ENCODE measurements around the gene DTD1. TPM values are rescaled to one million over a fixed set of nuclear protein-coding genes. Genes with fewer than 3 reads are reported as not detected.

The DTD1 gene
- total and polyA plus RNA-seq, 9 donors, result 11.9 to 22.9 (median 17.6) TPM

DNA sequence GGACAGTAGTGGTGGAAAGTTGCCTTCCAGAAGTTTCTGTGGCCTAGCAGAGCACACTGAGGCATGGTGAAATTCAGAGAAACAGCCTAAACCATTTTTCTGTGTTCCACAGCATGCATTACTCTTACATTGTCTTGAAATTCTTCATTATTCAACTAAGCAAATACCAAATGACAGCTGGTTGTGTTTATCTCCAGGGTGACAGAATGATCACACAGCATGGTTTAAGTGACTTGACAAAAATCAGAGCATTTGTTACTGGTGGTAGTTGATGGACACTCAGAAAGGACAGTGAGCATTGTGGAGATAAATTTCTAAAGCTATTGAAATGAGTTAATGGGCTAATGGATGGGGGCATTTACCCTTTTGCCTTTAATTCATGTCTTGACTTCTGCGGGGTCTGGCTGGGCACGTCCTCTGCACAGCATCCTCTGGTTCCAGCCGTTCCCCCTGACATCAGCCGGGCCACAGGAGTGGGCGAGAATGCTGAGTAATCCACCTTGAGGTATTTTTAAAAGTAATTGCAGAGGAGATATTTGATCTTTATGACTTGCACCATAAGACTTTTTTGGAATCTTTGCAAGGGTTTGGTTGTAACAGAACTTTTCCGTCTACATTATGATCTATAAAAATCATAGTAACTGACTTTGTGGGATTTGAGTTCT is 146.8 kb downstream of the DTD1 start:
- Histone ChIP-seq H3K27ac (ENCODE audit: low read length) (no peak overlapping the region), H3K36me3 (ENCODE audit: control insufficient read depth, insufficient read depth, low read length) (no peaks in the 10 kb centered on the region), H3K27me3 (ENCODE audit: control insufficient read depth, insufficient read depth, low read length) (no peaks in the 10 kb centered on the region), H3K4me3 (ENCODE audit: low read length) (no peak overlapping the region), H3K4me1 (ENCODE audit: control insufficient read depth, insufficient read depth, low read length) (peaks cover 7% of the 10 kb centered on the region), H3K9me3 (replicated peaks; ENCODE audit: control insufficient read depth, low read depth, low read length) (no peaks in the 10 kb centered on the region)
- no peak for DNase-seq
- 60% methylated on average over 1 of the region's 6 CpGs for WGBS (ENCODE audit: insufficient coverage)

DNA sequence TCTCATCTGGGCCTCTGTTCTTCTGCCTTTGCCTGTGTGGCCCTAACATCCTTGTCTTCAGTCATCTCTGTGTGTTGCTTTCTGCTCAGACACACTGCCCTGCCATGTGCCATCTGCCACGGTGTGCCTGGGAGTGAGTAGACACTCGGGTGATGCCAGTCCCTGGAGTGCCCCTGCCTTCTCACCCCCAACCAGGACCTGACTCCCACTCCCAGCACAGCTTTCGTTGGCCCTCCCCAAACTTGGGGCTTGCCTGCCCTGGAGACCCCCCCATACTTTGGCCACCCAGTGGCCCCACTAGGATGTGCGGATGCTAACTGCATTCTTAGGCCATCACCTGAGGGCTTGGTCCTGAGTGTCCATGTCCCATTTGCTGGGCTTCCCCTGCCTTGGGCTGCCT is 149.3 kb downstream of the DTD1 start:
- no peaks in the 10 kb centered on the region for H3K27me3 ChIP-seq (ENCODE audit: control insufficient read depth, insufficient read depth, low read length)
- peaks cover 10% of the 10 kb centered on the region for H3K4me1 ChIP-seq (ENCODE audit: control insufficient read depth, insufficient read depth, low read length)
- H3K9me3 ChIP-seq (replicated peaks; ENCODE audit: control insufficient read depth, low read depth, low read length), result no peaks in the 10 kb centered on the region
- no peak for DNase-seq
- 94% methylated on average over 4 of the region's 4 CpGs for WGBS (ENCODE audit: insufficient coverage)
- no peaks in the 10 kb centered on the region for H3K36me3 ChIP-seq (ENCODE audit: control insufficient read depth, insufficient read depth, low read length)
- H3K27ac ChIP-seq (ENCODE audit: low read length), result no peak overlapping the region
- H3K4me3 ChIP-seq (ENCODE audit: low read length), result no peak overlapping the region

DNA sequence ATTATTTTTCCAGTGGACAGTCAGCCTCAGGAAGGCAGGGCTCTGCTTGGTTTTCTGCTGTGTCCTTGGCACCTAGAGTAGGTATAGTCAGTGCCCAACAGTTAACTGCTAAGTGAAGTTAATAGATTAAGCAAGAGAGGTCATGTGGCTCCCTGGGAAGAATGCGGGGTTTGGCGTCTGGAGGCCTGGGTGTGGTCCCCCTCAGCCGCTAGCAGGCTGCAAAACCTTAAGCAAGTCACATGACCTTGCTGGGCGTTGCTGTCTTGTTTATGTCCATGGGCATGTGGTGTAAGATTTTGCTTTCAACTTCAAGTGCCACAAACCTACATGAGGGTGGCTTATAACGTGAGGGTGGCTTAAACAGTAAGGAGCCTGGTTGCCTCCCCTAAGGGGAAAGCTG is 150.2 kb downstream of the DTD1 start:
- no peak for DNase-seq
- H3K9me3 ChIP-seq (replicated peaks; ENCODE audit: control insufficient read depth, low read depth, low read length), result no peaks in the 10 kb centered on the region
- peaks cover 10% of the 10 kb centered on the region for H3K4me1 ChIP-seq (ENCODE audit: control insufficient read depth, insufficient read depth, low read length)
- H3K4me3 ChIP-seq (ENCODE audit: low read length), result no peak overlapping the region
- no peak overlapping the region for H3K27ac ChIP-seq (ENCODE audit: low read length)
- H3K36me3 ChIP-seq (ENCODE audit: control insufficient read depth, insufficient read depth, low read length), result no peaks in the 10 kb centered on the region
- WGBS (ENCODE audit: insufficient coverage), result 75% methylated on average over 2 of the region's 5 CpGs
- no peaks in the 10 kb centered on the region for H3K27me3 ChIP-seq (ENCODE audit: control insufficient read depth, insufficient read depth, low read length)

DNA sequence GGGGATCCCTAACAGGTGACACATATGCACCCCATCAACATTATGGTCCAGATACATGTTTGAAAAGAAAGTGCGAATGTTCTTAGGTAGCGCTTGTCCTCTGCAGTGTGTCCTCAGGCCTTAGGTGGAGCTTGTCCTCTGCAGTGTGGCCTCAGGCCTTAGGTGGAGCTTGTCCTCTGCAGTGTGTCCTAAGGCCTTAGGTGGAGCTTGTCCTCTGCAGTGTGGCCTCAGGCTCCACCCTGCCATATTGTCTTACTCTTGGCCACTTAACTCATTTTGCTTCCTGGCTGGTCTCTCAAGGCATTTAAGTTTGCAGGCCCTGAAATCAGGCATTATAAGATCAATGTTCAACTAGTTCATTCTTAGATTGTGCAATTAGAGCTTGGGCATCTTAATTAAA is 151.0 kb downstream of the DTD1 start:
- Histone ChIP-seq H3K27ac (ENCODE audit: low read length) (peak overlapping the region; percentile 42), H3K36me3 (ENCODE audit: control insufficient read depth, insufficient read depth, low read length) (no peaks in the 10 kb centered on the region), H3K4me3 (ENCODE audit: low read length) (no peak overlapping the region), H3K4me1 (ENCODE audit: control insufficient read depth, insufficient read depth, low read length) (peaks cover 10% of the 10 kb centered on the region), H3K27me3 (ENCODE audit: control insufficient read depth, insufficient read depth, low read length) (no peaks in the 10 kb centered on the region), H3K9me3 (replicated peaks; ENCODE audit: control insufficient read depth, low read depth, low read length) (no peaks in the 10 kb centered on the region)
- no peak for DNase-seq
- WGBS (ENCODE audit: insufficient coverage), result 100% methylated on average over 2 of the region's 2 CpGs

DNA sequence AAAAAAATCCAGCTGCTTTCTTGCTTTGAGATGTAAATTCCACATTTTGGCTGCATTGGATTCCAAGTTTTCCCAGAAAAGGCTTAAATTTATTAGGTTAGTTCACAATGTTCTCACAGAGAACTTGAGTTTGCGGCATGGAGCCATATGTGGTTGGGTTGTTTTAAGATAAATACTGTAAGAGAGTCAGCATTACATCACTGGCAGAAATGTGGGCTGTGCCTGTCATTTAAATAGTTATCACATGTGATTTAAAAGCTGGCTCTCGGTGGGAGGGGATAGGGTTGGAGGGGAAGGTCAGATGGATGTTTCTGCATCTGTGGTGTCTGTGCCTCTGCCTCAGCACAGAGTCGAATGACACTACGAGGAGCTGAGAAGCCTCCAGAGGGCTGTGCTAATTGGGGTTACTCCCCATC is 151.9 kb downstream of the DTD1 start:
- H3K36me3 ChIP-seq (ENCODE audit: control insufficient read depth, insufficient read depth, low read length), result peaks cover 6% of the 10 kb centered on the region
- no peaks in the 10 kb centered on the region for H3K9me3 ChIP-seq (replicated peaks; ENCODE audit: control insufficient read depth, low read depth, low read length)
- H3K4me1 ChIP-seq (ENCODE audit: control insufficient read depth, insufficient read depth, low read length), result peaks cover 10% of the 10 kb centered on the region
- DNase-seq, result peak; percentile 92
- H3K27ac ChIP-seq (ENCODE audit: low read length), result peak overlapping the region; percentile 24
- H3K27me3 ChIP-seq (ENCODE audit: control insufficient read depth, insufficient read depth, low read length), result no peaks in the 10 kb centered on the region
- no peak overlapping the region for H3K4me3 ChIP-seq (ENCODE audit: low read length)
- 19% methylated on average over 2 of the region's 4 CpGs for WGBS (ENCODE audit: insufficient coverage)

DNA sequence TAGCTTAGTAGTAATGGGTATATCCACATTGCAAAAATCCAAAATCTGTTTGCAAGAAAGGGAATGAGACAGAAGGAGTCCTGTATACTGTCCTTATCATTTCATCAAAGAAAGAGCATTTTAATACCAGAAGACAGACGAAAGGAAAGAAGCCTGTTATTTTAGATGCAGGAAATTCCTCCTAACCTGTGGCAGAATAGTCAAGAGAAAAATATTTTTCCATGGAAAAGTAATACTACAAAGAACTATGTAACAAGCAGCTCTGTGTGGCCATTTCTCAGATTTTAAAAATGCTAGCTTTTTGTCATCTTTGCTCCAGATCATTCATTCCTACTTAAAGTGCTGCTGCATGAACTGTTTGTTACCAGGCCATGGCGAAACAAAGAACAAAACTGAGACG is 152.9 kb downstream of the DTD1 start:
- Histone ChIP-seq H3K36me3 (ENCODE audit: control insufficient read depth, insufficient read depth, low read length) (peaks cover 9% of the 10 kb centered on the region), H3K27me3 (ENCODE audit: control insufficient read depth, insufficient read depth, low read length) (no peaks in the 10 kb centered on the region), H3K27ac (ENCODE audit: low read length) (no peak overlapping the region), H3K9me3 (replicated peaks; ENCODE audit: control insufficient read depth, low read depth, low read length) (no peaks in the 10 kb centered on the region), H3K4me1 (ENCODE audit: control insufficient read depth, insufficient read depth, low read length) (peaks cover 12% of the 10 kb centered on the region), H3K4me3 (ENCODE audit: low read length) (no peak overlapping the region)
- no peak for DNase-seq
- no CpG with 5 or more reads among the region's 3 CpGs for WGBS (ENCODE audit: insufficient coverage)

DNA sequence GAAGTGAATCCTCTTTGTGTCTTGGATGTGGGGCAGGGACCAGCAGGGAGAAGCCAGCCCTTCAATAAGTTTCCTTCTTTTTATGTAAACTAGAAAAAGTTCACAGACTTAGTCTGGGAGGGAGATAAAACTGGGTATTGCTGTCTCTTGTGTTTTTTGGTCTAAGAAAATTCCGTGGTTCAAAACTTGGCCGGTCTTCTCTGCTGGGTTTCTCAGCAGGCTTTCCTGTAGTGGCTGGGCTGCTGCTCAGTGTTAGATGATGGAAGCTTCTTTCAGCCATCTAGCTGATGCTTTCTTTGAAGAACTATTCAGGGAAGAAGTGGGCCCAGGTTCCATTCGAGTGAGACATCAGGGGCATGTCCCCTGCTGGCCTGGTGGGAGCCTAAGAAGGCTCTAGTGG is 155.0 kb downstream of the DTD1 start:
- no peak overlapping the region for H3K27ac ChIP-seq (ENCODE audit: low read length)
- no peaks in the 10 kb centered on the region for H3K27me3 ChIP-seq (ENCODE audit: control insufficient read depth, insufficient read depth, low read length)
- peaks cover 12% of the 10 kb centered on the region for H3K4me1 ChIP-seq (ENCODE audit: control insufficient read depth, insufficient read depth, low read length)
- no peak overlapping the region for H3K4me3 ChIP-seq (ENCODE audit: low read length)
- H3K36me3 ChIP-seq (ENCODE audit: control insufficient read depth, insufficient read depth, low read length), result peaks cover 9% of the 10 kb centered on the region
- no peaks in the 10 kb centered on the region for H3K9me3 ChIP-seq (replicated peaks; ENCODE audit: control insufficient read depth, low read depth, low read length)
- DNase-seq, result no peak
- 77% methylated on average over 3 of the region's 3 CpGs for WGBS (ENCODE audit: insufficient coverage)

DNA sequence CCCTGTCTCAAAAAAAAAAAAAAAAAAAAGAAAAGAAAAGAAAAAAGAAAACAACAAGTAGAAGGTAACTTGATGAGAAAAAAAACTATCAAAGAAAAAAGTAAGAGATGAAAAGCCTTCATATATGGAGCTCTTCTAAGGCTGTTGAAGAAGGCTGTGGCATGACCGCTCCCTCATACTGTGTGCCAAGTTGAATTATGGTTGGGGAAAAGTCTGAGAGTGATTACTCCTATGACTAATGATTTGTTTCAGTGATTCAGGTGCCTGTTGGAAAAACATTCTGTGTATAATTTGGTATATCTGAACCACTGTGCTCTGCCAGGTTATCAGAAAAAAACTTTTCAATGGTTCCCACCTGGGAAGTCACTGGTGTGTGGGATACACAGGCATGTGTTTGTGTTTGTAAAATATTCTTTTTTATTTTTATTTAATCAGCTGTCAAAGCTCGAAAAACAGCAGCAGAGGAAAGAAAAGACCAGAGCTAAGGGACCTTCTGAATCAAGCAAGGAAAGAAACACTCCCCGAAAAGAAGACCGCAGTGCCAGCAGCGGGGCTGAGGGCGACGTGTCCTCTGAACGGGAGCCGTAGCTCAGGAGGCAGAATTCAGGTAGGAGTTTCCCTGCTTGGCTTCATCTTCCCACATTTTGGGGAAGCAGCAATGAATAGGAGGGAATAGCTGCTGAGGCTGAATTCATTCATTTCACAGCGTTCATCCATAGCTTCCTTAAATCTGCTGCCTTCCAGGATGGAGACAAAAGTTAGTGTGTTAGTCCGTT is 156.0 kb downstream of the DTD1 start:
- DNase-seq, result no peak
- no peaks in the 10 kb centered on the region for H3K27me3 ChIP-seq (ENCODE audit: control insufficient read depth, insufficient read depth, low read length)
- 87% methylated on average over 8 of the region's 11 CpGs for WGBS (ENCODE audit: insufficient coverage)
- peaks cover 9% of the 10 kb centered on the region for H3K36me3 ChIP-seq (ENCODE audit: control insufficient read depth, insufficient read depth, low read length)
- no peak overlapping the region for H3K27ac ChIP-seq (ENCODE audit: low read length)
- no peaks in the 10 kb centered on the region for H3K9me3 ChIP-seq (replicated peaks; ENCODE audit: control insufficient read depth, low read depth, low read length)
- no peak overlapping the region for H3K4me3 ChIP-seq (ENCODE audit: low read length)
- peaks cover 11% of the 10 kb centered on the region for H3K4me1 ChIP-seq (ENCODE audit: control insufficient read depth, insufficient read depth, low read length)

DNA sequence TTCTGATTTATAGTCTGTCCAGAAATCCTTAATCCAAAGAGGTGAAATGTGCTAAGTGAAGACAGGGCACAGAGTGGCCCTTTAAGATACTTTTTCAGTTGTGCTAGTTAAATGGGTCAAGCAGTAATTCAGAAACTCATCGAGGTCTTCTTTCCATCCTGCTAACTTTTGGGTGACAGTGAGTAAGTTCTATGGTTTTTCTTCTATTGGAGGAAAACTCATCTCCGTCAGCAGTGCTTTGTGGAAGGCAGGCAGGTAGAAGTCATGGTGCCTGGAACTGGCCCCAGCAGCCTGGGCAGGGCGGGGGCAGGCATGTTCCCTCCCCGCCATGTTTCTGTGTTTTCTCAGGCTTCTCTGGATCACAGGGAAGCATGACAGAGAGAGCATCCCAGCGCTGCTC is 159.2 kb downstream of the DTD1 start:
- Histone ChIP-seq H3K27ac (ENCODE audit: low read length) (no peak overlapping the region), H3K4me1 (ENCODE audit: control insufficient read depth, insufficient read depth, low read length) (peaks cover 2% of the 10 kb centered on the region), H3K27me3 (ENCODE audit: control insufficient read depth, insufficient read depth, low read length) (no peaks in the 10 kb centered on the region), H3K36me3 (ENCODE audit: control insufficient read depth, insufficient read depth, low read length) (peaks cover 9% of the 10 kb centered on the region), H3K4me3 (ENCODE audit: low read length) (no peak overlapping the region), H3K9me3 (replicated peaks; ENCODE audit: control insufficient read depth, low read depth, low read length) (no peaks in the 10 kb centered on the region)
- 94% methylated on average over 5 of the region's 5 CpGs for WGBS (ENCODE audit: insufficient coverage)
- no peak for DNase-seq

DNA sequence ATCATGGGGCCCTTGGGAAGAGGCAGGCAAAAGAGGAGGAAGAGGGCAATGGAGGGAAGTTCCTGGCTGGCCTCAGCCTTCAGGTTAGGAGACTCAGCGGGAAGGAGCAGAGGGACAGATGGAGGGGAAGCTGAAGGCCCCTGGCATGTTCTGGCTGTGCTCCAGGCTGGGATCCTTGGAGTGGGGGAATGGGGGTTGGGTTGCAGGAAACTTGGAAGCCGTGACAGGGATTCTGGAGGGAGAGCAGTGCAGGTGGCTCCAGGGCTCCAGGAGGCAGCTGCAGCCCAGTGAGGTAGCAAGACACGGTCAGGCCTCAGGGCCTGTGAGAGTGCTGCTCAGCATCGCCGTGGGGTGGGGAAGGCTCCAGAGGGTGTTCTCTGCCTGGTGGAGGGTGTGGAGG is 161.1 kb downstream of the DTD1 start:
- Histone ChIP-seq H3K36me3 (ENCODE audit: control insufficient read depth, insufficient read depth, low read length) (peaks cover 9% of the 10 kb centered on the region), H3K9me3 (replicated peaks; ENCODE audit: control insufficient read depth, low read depth, low read length) (no peaks in the 10 kb centered on the region), H3K4me1 (ENCODE audit: control insufficient read depth, insufficient read depth, low read length) (peaks cover 2% of the 10 kb centered on the region), H3K27me3 (ENCODE audit: control insufficient read depth, insufficient read depth, low read length) (no peaks in the 10 kb centered on the region), H3K27ac (ENCODE audit: low read length) (no peak overlapping the region), H3K4me3 (ENCODE audit: low read length) (no peak overlapping the region)
- DNase-seq, result no peak
- WGBS (ENCODE audit: insufficient coverage), result 34% methylated on average over 5 of the region's 5 CpGs

Data from muscle of leg (tissue), 11 donors.